ENCODE results near the gene CRKL. TPM values are rescaled to one million over a fixed set of nuclear protein-coding genes. Genes with fewer than 3 reads are reported as not detected.

Gene CRKL
- total and polyA plus RNA-seq, 2 experiments from 2014 or later: 42.4 to 80.9 TPM

DNA sequence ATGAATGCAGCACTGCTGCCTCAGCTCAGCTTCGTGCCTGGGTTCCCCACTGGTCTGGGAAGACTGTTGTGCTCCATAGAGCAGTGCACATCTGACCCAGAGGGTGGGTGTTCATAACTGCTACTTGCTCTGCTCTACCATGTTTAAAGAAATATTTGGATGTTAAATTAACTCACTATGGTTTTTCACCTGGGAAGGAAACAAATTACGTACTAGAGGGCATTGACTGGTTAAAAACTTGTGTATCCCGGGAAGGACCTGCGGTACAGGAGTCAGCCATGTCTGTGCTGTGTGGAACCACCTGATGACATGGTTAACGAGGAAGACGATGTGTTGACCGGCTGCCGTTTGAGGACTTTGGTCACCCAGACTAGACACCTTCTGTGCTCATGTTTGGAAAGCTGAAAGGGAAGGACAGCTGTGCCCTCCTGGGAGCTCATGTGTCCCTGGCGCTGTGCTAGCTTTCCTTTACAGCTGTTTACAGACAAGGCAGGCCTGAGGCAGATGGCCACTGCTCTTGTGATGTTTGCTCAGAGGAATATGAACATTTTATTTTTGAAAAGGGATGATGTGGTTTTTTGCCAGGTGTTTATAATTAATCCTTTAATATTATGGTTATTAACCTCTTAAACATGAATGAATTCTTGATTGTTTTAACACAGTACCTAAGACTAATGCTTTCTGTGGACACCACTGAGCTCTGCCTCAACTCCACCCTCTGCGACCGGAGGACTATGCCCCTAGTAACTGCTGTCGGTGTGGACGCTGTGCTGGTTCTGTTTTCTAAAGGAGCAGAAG lies 35.5 kb downstream of the CRKL start:
- Histone ChIP-seq H3K4me1 (ENCODE audit: low read depth) (peaks cover 14% of the 10 kb centered on the region), H3K36me3 (peaks cover 31% of the 10 kb centered on the region), H3K27ac (peak overlapping the region; percentile 68), H3K4me3 (no peak overlapping the region), H3K9me3 (ENCODE audit: low read depth) (no peaks in the 10 kb centered on the region), H3K27me3 (peaks cover 15% of the 10 kb centered on the region)
- no peak for DNase-seq (ENCODE audit: low read depth in 1 of 2, low spot score in 1 of 2)
- TF ChIP-seq, protein P1, sequence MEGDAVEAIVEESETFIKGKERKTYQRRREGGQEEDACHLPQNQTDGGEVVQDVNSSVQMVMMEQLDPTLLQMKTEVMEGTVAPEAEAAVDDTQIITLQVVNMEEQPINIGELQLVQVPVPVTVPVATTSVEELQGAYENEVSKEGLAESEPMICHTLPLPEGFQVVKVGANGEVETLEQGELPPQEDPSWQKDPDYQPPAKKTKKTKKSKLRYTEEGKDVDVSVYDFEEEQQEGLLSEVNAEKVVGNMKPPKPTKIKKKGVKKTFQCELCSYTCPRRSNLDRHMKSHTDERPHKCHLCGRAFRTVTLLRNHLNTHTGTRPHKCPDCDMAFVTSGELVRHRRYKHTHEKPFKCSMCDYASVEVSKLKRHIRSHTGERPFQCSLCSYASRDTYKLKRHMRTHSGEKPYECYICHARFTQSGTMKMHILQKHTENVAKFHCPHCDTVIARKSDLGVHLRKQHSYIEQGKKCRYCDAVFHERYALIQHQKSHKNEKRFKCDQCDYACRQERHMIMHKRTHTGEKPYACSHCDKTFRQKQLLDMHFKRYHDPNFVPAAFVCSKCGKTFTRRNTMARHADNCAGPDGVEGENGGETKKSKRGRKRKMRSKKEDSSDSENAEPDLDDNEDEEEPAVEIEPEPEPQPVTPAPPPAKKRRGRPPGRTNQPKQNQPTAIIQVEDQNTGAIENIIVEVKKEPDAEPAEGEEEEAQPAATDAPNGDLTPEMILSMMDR (IDR thresholded peaks at IDR 0.05; ENCODE audit: low read depth, low read length): no peak

DNA sequence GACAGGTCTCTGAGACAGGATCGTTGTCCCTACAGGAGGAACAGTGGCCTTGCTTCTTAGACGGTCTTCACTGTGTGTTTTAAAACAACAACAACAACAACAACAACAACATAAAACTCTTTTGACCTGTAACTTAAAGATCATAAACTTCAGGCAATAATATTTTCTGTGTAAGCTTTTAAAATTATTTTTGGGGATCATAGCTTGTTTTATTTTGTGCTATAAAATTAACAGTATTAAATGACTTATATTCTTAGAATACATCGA lies 36.1 kb downstream of the CRKL start:
- Histone ChIP-seq H3K9me3 (ENCODE audit: low read depth) (no peaks in the 10 kb centered on the region), H3K27me3 (peaks cover 15% of the 10 kb centered on the region), H3K36me3 (peaks cover 31% of the 10 kb centered on the region), H3K4me1 (ENCODE audit: low read depth) (peaks cover 19% of the 10 kb centered on the region), H3K4me3 (no peak overlapping the region), H3K27ac (peak overlapping the region; percentile 68)
- DNase-seq (ENCODE audit: low read depth in 1 of 2, low spot score in 1 of 2): no peak
- TF ChIP-seq, protein P1 (IDR thresholded peaks at IDR 0.05; ENCODE audit: low read depth, low read length): no peak

- TF ChIP-seq, protein P1 (IDR thresholded peaks at IDR 0.05; ENCODE audit: low read depth, low read length): no peak
- H3K4me1 ChIP-seq (ENCODE audit: low read depth): peaks cover 19% of the 10 kb centered on the region
Measured at GRCh38 chr22:20953668-20954500, 36.7 kb downstream of the CRKL start.

GRCh38 chr22:20955548-20955947 lies 38.3 kb downstream of the CRKL start:
- DNase-seq (ENCODE audit: low read depth in 1 of 2, low spot score in 1 of 2): no peak
- peaks cover 15% of the 10 kb centered on the region for H3K27me3 ChIP-seq

More at GRCh38 chr22:20953668-20954500, 36.7 kb downstream of the CRKL start:
- H3K36me3 ChIP-seq: peaks cover 31% of the 10 kb centered on the region
- no peak overlapping the region for H3K4me3 ChIP-seq
- H3K27me3 ChIP-seq: peaks cover 15% of the 10 kb centered on the region
- peak in 1 of 2 donors; percentile 88 for DNase-seq (ENCODE audit: low read depth in 1 of 2, low spot score in 1 of 2)
- no peaks in the 10 kb centered on the region for H3K9me3 ChIP-seq (ENCODE audit: low read depth)
- no peak overlapping the region for H3K27ac ChIP-seq

More at GRCh38 chr22:20955548-20955947, 38.3 kb downstream of the CRKL start:
- TF ChIP-seq, protein P1 (IDR thresholded peaks at IDR 0.05; ENCODE audit: low read depth, low read length): no peak
- no peak overlapping the region for H3K27ac ChIP-seq
- no peak overlapping the region for H3K4me3 ChIP-seq
- H3K36me3 ChIP-seq: peaks cover 24% of the 10 kb centered on the region
- no peaks in the 10 kb centered on the region for H3K9me3 ChIP-seq (ENCODE audit: low read depth)
- peaks cover 19% of the 10 kb centered on the region for H3K4me1 ChIP-seq (ENCODE audit: low read depth)

All from cardiac muscle cell (in vitro differentiated cells and primary cell).